SK-N-SH (cell line): ENCODE data around the gene IGFL4. TPM values are rescaled to one million over a fixed set of nuclear protein-coding genes. Genes with fewer than 3 reads are reported as not detected.
A peak's percentile ranks its signal among the peaks of the same experiment; 100 is the strongest.

Experiments
- CTCF ChIA-PET: fragments of 300-600, 350-600 bp; formaldehyde crosslinking; extraction: SDS; loops from one replicate; lab custom pipeline; 2021; lab: Yijun Ruan, JAX
- POLR2A ChIA-PET: fragments of 350-600 bp; sonication (Branson Sonifier 250); formaldehyde crosslinking; extraction: SDS; loops from one replicate; lab custom pipeline; 2020; ENCODE audit warnings: antibody characterized with exemption, inconsistent platforms; lab: Yijun Ruan, JAX
- DNase-seq: peaks from one replicate; pipeline ENCODE4 v3.0.0; 2012
- H2AFZ ChIP-seq: fragments of 200-600 bp; sonication (generic); 2 replicates; pipeline ENCODE4 v1.8.1; 2016; ENCODE audit warnings: antibody characterized with exemption, mild to moderate bottlenecking, low read depth
- H3F3A ChIP-seq: fragments of 200-600 bp; sonication (generic); replicated peaks from 2 replicates; pipeline ENCODE3; 2016; ENCODE audit warnings: antibody characterized with exemption, mild to moderate bottlenecking; ENCODE audit not compliant: insufficient read depth
- H3K27ac ChIP-seq, 2 experiments: fragments of 200-500 bp in 1 of 2; fragments of 200-600 bp in 1 of 2; sonication (Bioruptor generic) in 1 of 2; sonication (generic), shearing (Covaris generic) in 1 of 2; 2 replicates each; pipeline versions ENCODE4 v1.5.1 to v1.6.1; 2014 to 2016; ENCODE audit warnings: low read depth in 2 of 2, inconsistent platforms in 1 of 2, low read length in 1 of 2, mild to moderate bottlenecking in 1 of 2, mixed read lengths in 1 of 2
- H3K27me3 ChIP-seq: fragments of 200-600 bp; sonication (generic), shearing (Covaris generic); 2 replicates; pipeline ENCODE4 v1.6.1; 2016; ENCODE audit warnings: mixed run types; ENCODE audit not compliant: insufficient read depth
- H3K36me3 ChIP-seq, 2 experiments: fragments of 200-500 bp in 1 of 2; fragments of 200-600 bp in 1 of 2; sonication (Bioruptor generic) in 1 of 2; sonication (generic) in 1 of 2; replicated peaks in 1 of 2; 2 replicates each; pipeline versions ENCODE3 to v1.5.1; 2014 to 2016; ENCODE audit warnings: low read length in 1 of 2, mild to moderate bottlenecking in 1 of 2; ENCODE audit not compliant: insufficient read depth in 2 of 2, control insufficient read depth in 1 of 2
- H3K4me1 ChIP-seq, 2 experiments: fragments of 200-500 bp in 1 of 2; fragments of 200-600 bp in 1 of 2; sonication (Bioruptor generic) in 1 of 2; sonication (generic), shearing (Covaris generic) in 1 of 2; 2 replicates each; pipeline versions ENCODE4 v1.5.1 to v1.6.1; 2014 to 2016; ENCODE audit warnings: low read depth in 1 of 2, low read length in 1 of 2, mixed run types in 1 of 2; ENCODE audit not compliant: insufficient read depth in 2 of 2, control insufficient read depth in 1 of 2
- H3K4me2 ChIP-seq: fragments of 200-600 bp; sonication (generic), shearing (Covaris generic); 2 replicates; pipeline ENCODE4 v1.6.1; 2017; ENCODE audit warnings: mixed run types
- H3K4me3 ChIP-seq, 2 experiments: fragments of 200-500 bp in 1 of 2; fragments of 200-600 bp in 1 of 2; sonication (Bioruptor generic) in 1 of 2; sonication (generic), shearing (Covaris generic) in 1 of 2; 2 replicates each; pipeline versions ENCODE4 v1.5.1 to v1.8.1; 2014 to 2016; ENCODE audit warnings: low read depth in 2 of 2, inconsistent platforms in 1 of 2, low read length in 1 of 2, mild to moderate bottlenecking in 1 of 2, mixed read lengths in 1 of 2, moderate library complexity in 1 of 2
- H3K79me2 ChIP-seq: fragments of 200-600 bp; sonication (generic); 2 replicates; pipeline ENCODE4 v1.8.1; 2017; ENCODE audit warnings: mild to moderate bottlenecking; ENCODE audit not compliant: insufficient read depth
- H3K9ac ChIP-seq: fragments of 200-600 bp; sonication (generic); 2 replicates; pipeline ENCODE4 v1.6.1; 2017; ENCODE audit warnings: mixed run types
- H3K9me2 ChIP-seq: fragments of 200-600 bp; sonication (generic); 2 replicates; pipeline ENCODE4 v1.6.1; 2017; ENCODE audit warnings: mixed run types
- H3K9me3 ChIP-seq: fragments of 200-600 bp; sonication (generic); 2 replicates; pipeline ENCODE4 v1.6.1; 2017; ENCODE audit warnings: mixed run types, mild to moderate bottlenecking, moderate library complexity
- H4K20me1 ChIP-seq: fragments of 200-600 bp; sonication (generic); 2 replicates; pipeline ENCODE4 v1.6.1; 2017; ENCODE audit warnings: mild to moderate bottlenecking, mixed run types; ENCODE audit not compliant: insufficient read depth
- CHD2 ChIP-seq: fragments of 150-350 bp; IDR thresholded peaks from 2 replicates; pipeline ENCODE4 v1.6.1; 2018; ENCODE audit warnings: low read length; ENCODE audit not compliant: partially characterized antibody
- CTCF ChIP-seq: fragments of 200-600 bp; sonication (generic); IDR thresholded peaks from 2 replicates; pipeline ENCODE4 v1.6.1; 2017; ENCODE audit warnings: antibody characterized with exemption, mild to moderate bottlenecking, moderate library complexity
- ELF1 ChIP-seq: IDR thresholded peaks from 2 replicates; pipeline ENCODE4 v1.4.0; 2012
- EP300 ChIP-seq, 2 experiments: IDR thresholded peaks; 2 replicates each; pipeline versions ENCODE4 v1.4.0 to v1.6.1; 2012; ENCODE audit warnings: borderline replicate concordance in 1 of 2, low read depth in 1 of 2, low read length in 1 of 2
- EZH2phosphoT487 ChIP-seq: fragments of 200-600 bp; sonication (generic); IDR thresholded peaks from 2 replicates; pipeline ENCODE4 v1.6.1; 2017; ENCODE audit warnings: low read depth, mixed run types, mild to moderate bottlenecking, antibody characterized with exemption, moderate library complexity, borderline replicate concordance
- FOSL2 ChIP-seq: IDR thresholded peaks from 2 replicates; pipeline ENCODE4 v1.4.0; 2012; ENCODE audit warnings: low read depth, mild to moderate bottlenecking, moderate library complexity, borderline replicate concordance
- FOXJ3 ChIP-seq: sonication (generic); formaldehyde crosslinking; IDR thresholded peaks from 2 replicates; pipeline ENCODE4 v1.5.1; 2020; ENCODE audit warnings: mild to moderate bottlenecking, missing genetic modification reagents
- FOXM1 ChIP-seq: IDR thresholded peaks from 2 replicates; pipeline ENCODE4 v1.4.0; 2012; ENCODE audit warnings: low read depth, mild to moderate bottlenecking
- GABPA ChIP-seq: IDR thresholded peaks from 2 replicates; pipeline ENCODE4 v1.4.0; 2012; ENCODE audit warnings: low read depth, mild to moderate bottlenecking
- GATA2 ChIP-seq: sonication (generic); formaldehyde crosslinking; IDR thresholded peaks from 2 replicates; pipeline ENCODE4 v1.5.0; 2020; ENCODE audit warnings: mild to moderate bottlenecking, missing genetic modification reagents
- IRF3 ChIP-seq: fragments of 150-350 bp; IDR thresholded peaks from 2 replicates; pipeline ENCODE4 v1.6.1; 2016; ENCODE audit warnings: mild to moderate bottlenecking, low read depth, low read length
- MXI1 ChIP-seq: IDR thresholded peaks from 2 replicates; pipeline ENCODE4 v1.6.1; 2012; ENCODE audit warnings: mild to moderate bottlenecking, low read depth, low read length, improper control_type of control experiment
- PBX3 ChIP-seq: IDR thresholded peaks from 2 replicates; pipeline ENCODE4; 2012
- RCOR1 ChIP-seq: fragments of 150-350 bp; IDR thresholded peaks from 2 replicates; pipeline ENCODE4 v1.6.1; 2017; ENCODE audit warnings: antibody characterized with exemption, low read length
- REST ChIP-seq: IDR thresholded peaks from 2 replicates; pipeline ENCODE4 v1.6.1; 2012; ENCODE audit warnings: mild to moderate bottlenecking, low read depth, low read length, moderate library complexity
- RFX5 ChIP-seq: IDR thresholded peaks from 2 replicates; pipeline ENCODE4 v1.6.1; 2012; ENCODE audit warnings: mild to moderate bottlenecking, improper control_type of control experiment, low read length
- TAF1 ChIP-seq: IDR thresholded peaks from 2 replicates; pipeline ENCODE4 v1.6.1; 2012; ENCODE audit warnings: low read depth, mild to moderate bottlenecking, low read length, moderate library complexity, borderline replicate concordance
- TEAD4 ChIP-seq: IDR thresholded peaks from 2 replicates; pipeline ENCODE4 v1.4.0; 2012; ENCODE audit warnings: mild to moderate bottlenecking, borderline replicate concordance; ENCODE audit not compliant: insufficient read depth
- USF1 ChIP-seq: IDR thresholded peaks from 2 replicates; pipeline ENCODE4 v1.4.0; 2012; ENCODE audit warnings: low read depth, borderline replicate concordance
- USF2 ChIP-seq: fragments of 150-350 bp; IDR thresholded peaks from 2 replicates; pipeline ENCODE4 v1.6.1; 2017; ENCODE audit warnings: antibody characterized with exemption, low read length, low read depth, borderline replicate concordance
- WGBS: methylation state at CpG from one replicate; pipeline ENCODE4 v1.1.6; 2017; ENCODE audit warnings: low lambda C conversion rate; 5-methylcytosine and 5-hydroxymethylcytosine counted together
- polyA plus RNA-seq, 3 experiments: library from polyadenylated mRNA; depleted of rRNA; stranded (reverse); fragments of >200 nt; gene quantifications; 2 replicates each; pipeline ENCODE4 v1.2.3, GENCODE V29; 2012

The IGFL4 gene
- polyA plus RNA-seq, 1 of the 3 experiments (the other 2 are of a cell fraction): not detected

GRCh38 chr19:46080561-46080960 lies 39.8 kb upstream of the IGFL4 start:
- H3K36me3 ChIP-seq: no peaks in the 10 kb centered on the region
- no peak for DNase-seq
- CTCF ChIA-PET: interaction anchor here (1.0 to 10.3 kb wide), 5 partner anchors 20 to 186 kb away, joined by 3 to 132 read pairs (median 25); no protein-coding TSS in a partner anchor
- H3K9me2 ChIP-seq: no peaks in the 10 kb centered on the region
- peaks cover 3% of the 10 kb centered on the region; the same call in 1 of the 2 replicates for H3K9me3 ChIP-seq
- H3K27ac ChIP-seq: peak overlapping the region in 1 of 2 experiments; percentile 44; a peak in 1 of 4 replicates
- no peaks in the 10 kb centered on the region for H4K20me1 ChIP-seq
- peak overlapping the region; percentile 20; the same call in 1 of the 2 replicates for H3K4me2 ChIP-seq
- H3K27me3 ChIP-seq: peaks cover 17% of the 10 kb centered on the region
- POLR2A ChIA-PET: no interaction called here
- H3K4me1 ChIP-seq: peaks cover 8 to 29% of the 10 kb centered on the region in 2 experiments; a peak in 2 of 4 replicates
- H3K9ac ChIP-seq: no peak overlapping the region
- no peak overlapping the region for H2AFZ ChIP-seq
- no peak overlapping the region for H3K4me3 ChIP-seq
- WGBS: 20% methylated on average over 2 of the region's 3 CpGs
- H3K79me2 ChIP-seq: no peaks in the 10 kb centered on the region
- H3F3A ChIP-seq: peaks cover 29% of the 10 kb centered on the region
- TF ChIP-seq USF1 (no peak), TEAD4 (peak; percentile 93), RFX5 (no peak), EZH2phosphoT487 (no peak), GATA2 (CRISPR knock-in tag) (no peak), FOXM1 (no peak), USF2 (no peak), PBX3 (peak; percentile 93), MXI1 (no peak), FOXJ3 (CRISPR knock-in tag) (no peak), ELF1 (peak; percentile 51), TAF1 (no peak), GABPA (no peak), IRF3 (no peak), CHD2 (no peak), FOSL2 (peak; percentile 69; the same call in 1 of the 2 replicates), EP300 (IDR thresholded peaks at IDR 0.05; ENCODE audit: borderline replicate concordance in 1 of 2, low read depth in 1 of 2, low read length in 1 of 2) (peak in 1 of 2 experiments; percentile 82; a peak in 1 of 4 replicates), CTCF (no peak), RCOR1 (no peak), REST (peak; percentile 62; the same call in 1 of the 2 replicates)
